ENCODE results near the gene KRT77. TPM values are rescaled to one million over a fixed set of nuclear protein-coding genes. Genes with fewer than 3 reads are reported as not detected.
A peak's percentile ranks its signal among the peaks of the same experiment; 100 is the strongest.

Gene KRT77
- total RNA-seq, 1 donor from 2014 or later, result 2.5 TPM

- H3K4me1 ChIP-seq, result no peaks in the 10 kb centered on the region
- intact Hi-C loops (cut with DNase I), result no loop called here
These were observed 41.7 kb downstream of the KRT77 start for GRCh38 chr12:52661668-52662067.

GRCh38 chr12:52660934-52661499 is 42.3 kb downstream of the KRT77 start:
- DNase-seq (ENCODE audit: extremely low spot score in 2 of 2), result no peak
- H3K27me3 ChIP-seq, result no peaks in the 10 kb centered on the region
- no peak overlapping the region for H3K4me3 ChIP-seq
- no peaks in the 10 kb centered on the region for H3K36me3 ChIP-seq
- TF ChIP-seq POLR2AphosphoS5 (IDR thresholded peaks at IDR 0.05; ENCODE audit: insufficient read depth in 1 of 2, low read depth in 1 of 2) (no peak), POLR2A (IDR thresholded peaks at IDR 0.05) (no peak), CTCF (IDR thresholded peaks at IDR 0.05) (no peak)
- intact Hi-C loops (cut with DNase I), result no loop called here
- H3K9me3 ChIP-seq, result no peaks in the 10 kb centered on the region
- H3K27ac ChIP-seq, result no peak overlapping the region
- no peaks in the 10 kb centered on the region for H3K4me1 ChIP-seq

More at GRCh38 chr12:52661668-52662067, 41.7 kb downstream of the KRT77 start:
- Histone ChIP-seq H3K27ac (no peak overlapping the region), H3K9me3 (no peaks in the 10 kb centered on the region), H3K27me3 (no peaks in the 10 kb centered on the region), H3K36me3 (no peaks in the 10 kb centered on the region), H3K4me3 (no peak overlapping the region)
- DNase-seq (ENCODE audit: extremely low spot score in 2 of 2), result no peak
- TF ChIP-seq CTCF (IDR thresholded peaks at IDR 0.05) (no peak), POLR2A (IDR thresholded peaks at IDR 0.05) (no peak), POLR2AphosphoS5 (IDR thresholded peaks at IDR 0.05; ENCODE audit: insufficient read depth in 1 of 2, low read depth in 1 of 2) (no peak)

- no peaks in the 10 kb centered on the region for H3K36me3 ChIP-seq
- H3K27me3 ChIP-seq, result no peaks in the 10 kb centered on the region
- H3K4me1 ChIP-seq, result no peaks in the 10 kb centered on the region
- no peak for TF ChIP-seq CTCF (IDR thresholded peaks at IDR 0.05)
- TF ChIP-seq POLR2AphosphoS5 (IDR thresholded peaks at IDR 0.05; ENCODE audit: insufficient read depth in 1 of 2, low read depth in 1 of 2), result no peak
- no peak overlapping the region for H3K27ac ChIP-seq
- intact Hi-C loops (cut with DNase I), result no loop called here
- DNase-seq (ENCODE audit: extremely low spot score in 2 of 2), result no peak
- no peak overlapping the region for H3K4me3 ChIP-seq
- H3K9me3 ChIP-seq, result no peaks in the 10 kb centered on the region
These were observed 43.4 kb downstream of the KRT77 start for GRCh38 chr12:52659951-52660350.

- intact Hi-C loops (cut with DNase I), result no loop called here
- no peak overlapping the region for H3K27ac ChIP-seq
These were observed 43.9 kb downstream of the KRT77 start for GRCh38 chr12:52659395-52659794.

More at GRCh38 chr12:52659395-52659794, 43.9 kb downstream of the KRT77 start:
- H3K36me3 ChIP-seq, result no peaks in the 10 kb centered on the region
- no peak overlapping the region for H3K4me3 ChIP-seq
- no peaks in the 10 kb centered on the region for H3K27me3 ChIP-seq
- no peaks in the 10 kb centered on the region for H3K9me3 ChIP-seq
- DNase-seq (ENCODE audit: extremely low spot score in 2 of 2), result peak in 1 of 2 donors; percentile 64
- TF ChIP-seq POLR2A (IDR thresholded peaks at IDR 0.05) (no peak), CTCF (IDR thresholded peaks at IDR 0.05) (no peak), POLR2AphosphoS5 (IDR thresholded peaks at IDR 0.05; ENCODE audit: insufficient read depth in 1 of 2, low read depth in 1 of 2) (no peak)
- no peaks in the 10 kb centered on the region for H3K4me1 ChIP-seq

Data from vagina (tissue), 2 donors.